Activated naive CD4-positive, alpha-beta T cell treated with anti-CD3 and anti-CD28 coated beads for 36 hours (primary cell): ENCODE measurements around the gene MT1H. TPM values are rescaled to one million over a fixed set of nuclear protein-coding genes. Genes with fewer than 3 reads are reported as not detected.

Experiments
- CTCF ChIA-PET: fragments of 350-600 bp; sonication (Branson Sonifier 250); formaldehyde crosslinking; loops from one replicate; lab custom pipeline; 2021; ENCODE audit warnings: antibody characterized with exemption; lab: Charles Lee
- DNase-seq: peaks from one replicate; pipeline ENCODE4 v3.0.0-alpha.2; 2020
- H3K27ac Mint-ChIP-seq: one replicate; pipeline ENCODE4 v1.8.0; 2021; ENCODE audit warnings: mild to moderate bottlenecking, mixed read lengths
- H3K27me3 Mint-ChIP-seq: one replicate; pipeline ENCODE4 v1.8.0; 2021; ENCODE audit warnings: low read depth, mixed read lengths
- H3K36me3 Mint-ChIP-seq: one replicate; pipeline ENCODE4 v1.8.0; 2021; ENCODE audit warnings: low read depth, mixed read lengths
- H3K4me1 Mint-ChIP-seq: one replicate; pipeline ENCODE4 v1.8.0; 2021; ENCODE audit warnings: low read depth, mixed read lengths
- H3K4me3 Mint-ChIP-seq: one replicate; pipeline ENCODE4 v1.8.0; 2021; ENCODE audit warnings: mild to moderate bottlenecking, moderate library complexity, mixed read lengths
- H3K9me3 Mint-ChIP-seq: one replicate; pipeline ENCODE4 v1.8.0; 2021; ENCODE audit warnings: mixed read lengths
- intact Hi-C: fragments of 100-400 bp; cut with micrococcal nuclease; formaldehyde crosslinking; loops from one replicate; pipeline ENCODE4 v1.15.1; 2023
- total RNA-seq, 2 experiments: library from RNA; stranded (reverse); gene quantifications; one replicate each; pipeline ENCODE4 v1.2.3, GENCODE V29; 2021

Gene MT1H
- total RNA-seq, 2 experiments from 2014 or later, result 5.4 to 7.4 TPM

DNA sequence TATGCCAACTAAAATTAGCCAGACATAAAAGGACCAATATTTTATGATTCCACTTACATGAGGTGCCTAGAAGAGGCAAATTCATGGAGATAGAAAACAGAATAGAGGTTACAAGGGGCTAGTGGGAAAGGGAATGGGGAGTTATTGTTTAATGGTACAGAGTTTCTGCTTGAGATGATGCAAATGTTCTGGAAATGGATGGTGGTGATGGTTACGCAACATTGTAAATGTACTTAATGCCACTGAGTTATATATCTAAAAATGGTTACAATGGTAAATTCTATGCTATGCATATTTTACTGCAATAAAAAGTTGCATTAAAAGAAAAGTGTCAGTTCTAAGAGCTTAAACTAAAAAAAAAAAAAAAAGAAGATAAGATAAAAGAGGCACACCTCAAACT, 30.6 kb downstream of the MT1H start:
- Mint-ChIP-seq H3K27ac (no peak overlapping the region), H3K9me3 (no peaks in the 10 kb centered on the region), H3K4me3 (no peak overlapping the region), H3K27me3 (no peaks in the 10 kb centered on the region), H3K4me1 (peaks cover 4% of the 10 kb centered on the region), H3K36me3 (no peaks in the 10 kb centered on the region)
- no peak for DNase-seq
- intact Hi-C loops, result loop anchor here (5.0 to 10.0 kb wide), 3 partner anchors 43 to 755 kb away; partner anchors contain the start of gene MT1F
- CTCF ChIA-PET, result interaction anchor here (1.9 to 4.8 kb wide), 8 partner anchors 24 to 126 kb away, joined by 5 to 126 read pairs (median 12); partner anchors contain the start of gene MT1F

DNA sequence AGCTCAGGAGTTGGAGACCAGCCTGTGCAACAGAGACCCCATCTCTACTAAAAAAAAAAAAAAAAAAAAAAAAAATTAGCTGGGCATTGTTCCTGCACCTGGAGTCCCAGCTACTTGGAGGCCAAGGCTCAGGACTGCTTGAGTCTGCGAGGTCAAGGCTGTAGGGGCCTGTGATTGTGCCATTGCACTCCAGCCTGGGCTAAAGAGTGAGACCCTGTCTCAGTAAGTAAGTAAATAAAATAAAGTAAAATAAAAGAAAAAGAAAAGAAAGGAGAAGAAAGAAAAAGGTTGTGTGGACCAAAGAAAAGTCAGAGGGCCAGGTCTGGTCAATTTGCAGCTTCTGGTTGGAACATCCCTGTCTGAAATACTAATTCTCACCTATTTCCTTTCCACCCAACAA, 31.0 kb downstream of the MT1H start:
- no peak for DNase-seq
- H3K27ac Mint-ChIP-seq, result no peak overlapping the region
- no peaks in the 10 kb centered on the region for H3K27me3 Mint-ChIP-seq
- H3K9me3 Mint-ChIP-seq, result no peaks in the 10 kb centered on the region
- peaks cover 4% of the 10 kb centered on the region for H3K4me1 Mint-ChIP-seq
- H3K4me3 Mint-ChIP-seq, result no peak overlapping the region
- CTCF ChIA-PET, result interaction anchor here (1.4 to 4.8 kb wide), 13 partner anchors 11 to 187 kb away, joined by 3 to 126 read pairs (median 12); partner anchors contain the start of gene MT1F
- intact Hi-C loops, result loop anchor here (5.0 to 10.0 kb wide), 3 partner anchors 43 to 756 kb away; partner anchors contain the start of gene MT1F
- no peaks in the 10 kb centered on the region for H3K36me3 Mint-ChIP-seq

- intact Hi-C loops, result loop anchor here (5.0 to 10.0 kb wide), 3 partner anchors 44 to 757 kb away; partner anchors contain the start of gene MT1F
- no peak for DNase-seq
- Mint-ChIP-seq H3K4me1 (peaks cover 4% of the 10 kb centered on the region), H3K36me3 (no peaks in the 10 kb centered on the region), H3K4me3 (no peak overlapping the region), H3K9me3 (no peaks in the 10 kb centered on the region), H3K27ac (no peak overlapping the region), H3K27me3 (no peaks in the 10 kb centered on the region)
- CTCF ChIA-PET, result interaction anchor here (0.7 to 4.8 kb wide), 52 partner anchors 9 to 843 kb away, joined by 3 to 126 read pairs (median 5); partner anchors contain the start of genes BBS2, MT1E, MT1F and MT1X
These were observed 31.9 kb downstream of the MT1H start for GRCh38 chr16:56701534-56701933.

DNA sequence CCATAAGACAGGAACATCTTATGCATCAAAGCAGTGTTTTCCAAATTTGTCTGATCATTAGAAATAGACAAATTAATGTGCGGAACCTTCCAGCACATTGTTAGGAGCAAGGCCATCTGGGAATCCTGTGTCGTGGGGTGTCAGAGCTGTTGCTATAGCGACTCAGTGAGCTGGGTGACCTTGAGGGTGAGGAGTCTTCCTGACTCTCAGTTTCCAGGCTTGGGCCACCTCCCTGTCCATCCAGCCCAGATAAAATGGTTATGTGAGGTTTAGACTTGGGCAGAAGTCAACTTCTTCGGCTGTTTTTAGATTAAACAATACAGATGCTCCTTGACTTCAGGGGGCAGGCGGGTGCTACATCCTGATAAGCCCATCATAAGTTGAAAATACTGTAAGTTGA, 33.2 kb downstream of the MT1H start:
- DNase-seq, result no peak
- no peaks in the 10 kb centered on the region for H3K36me3 Mint-ChIP-seq
- intact Hi-C loops, result loop anchor here (1.0 to 10.0 kb wide), 10 partner anchors 20 to 758 kb away; partner anchors contain the start of genes MT1F, MT1X and MT2A

GRCh38 chr16:56708525-56709442, 39.2 kb downstream of the MT1H start:
- Mint-ChIP-seq H3K27me3 (no peaks in the 10 kb centered on the region), H3K4me1 (peaks cover 20% of the 10 kb centered on the region), H3K27ac (peak overlapping the region; percentile 14), H3K36me3 (no peaks in the 10 kb centered on the region), H3K4me3 (peak overlapping the region; percentile 6), H3K9me3 (no peaks in the 10 kb centered on the region)
- CTCF ChIA-PET, result interaction anchor here (1.0 to 3.2 kb wide), 5 partner anchors 12 to 132 kb away, joined by 3 to 21 read pairs (median 3); no protein-coding TSS in a partner anchor
- intact Hi-C loops, result loop anchor here (10.0 kb wide), 1 partner anchor 764 kb away; no protein-coding TSS in a partner anchor
- peak; percentile 38 for DNase-seq

More for the DNA sequence above, 33.2 kb downstream of the MT1H start:
- CTCF ChIA-PET, result interaction anchor here (0.7 to 4.8 kb wide), 31 partner anchors 10 to 624 kb away, joined by 3 to 126 read pairs (median 5); partner anchors contain the start of genes MT1E, MT1X and MT2A
- no peaks in the 10 kb centered on the region for H3K27me3 Mint-ChIP-seq
- no peak overlapping the region for H3K4me3 Mint-ChIP-seq
- H3K4me1 Mint-ChIP-seq, result peaks cover 4% of the 10 kb centered on the region
- H3K27ac Mint-ChIP-seq, result no peak overlapping the region
- H3K9me3 Mint-ChIP-seq, result no peaks in the 10 kb centered on the region

GRCh38 chr16:56709443-56710040, 39.9 kb downstream of the MT1H start:
- intact Hi-C loops, result loop anchor here (10.0 kb wide), 1 partner anchor 765 kb away; no protein-coding TSS in a partner anchor
- Mint-ChIP-seq H3K4me3 (no peak overlapping the region), H3K36me3 (no peaks in the 10 kb centered on the region), H3K4me1 (peaks cover 20% of the 10 kb centered on the region), H3K9me3 (no peaks in the 10 kb centered on the region), H3K27me3 (no peaks in the 10 kb centered on the region), H3K27ac (no peak overlapping the region)
- CTCF ChIA-PET, result interaction anchor here (3.2 kb wide), 1 partner anchor 133 kb away, joined by 21 read pairs; no protein-coding TSS in a partner anchor
- no peak for DNase-seq

DNA sequence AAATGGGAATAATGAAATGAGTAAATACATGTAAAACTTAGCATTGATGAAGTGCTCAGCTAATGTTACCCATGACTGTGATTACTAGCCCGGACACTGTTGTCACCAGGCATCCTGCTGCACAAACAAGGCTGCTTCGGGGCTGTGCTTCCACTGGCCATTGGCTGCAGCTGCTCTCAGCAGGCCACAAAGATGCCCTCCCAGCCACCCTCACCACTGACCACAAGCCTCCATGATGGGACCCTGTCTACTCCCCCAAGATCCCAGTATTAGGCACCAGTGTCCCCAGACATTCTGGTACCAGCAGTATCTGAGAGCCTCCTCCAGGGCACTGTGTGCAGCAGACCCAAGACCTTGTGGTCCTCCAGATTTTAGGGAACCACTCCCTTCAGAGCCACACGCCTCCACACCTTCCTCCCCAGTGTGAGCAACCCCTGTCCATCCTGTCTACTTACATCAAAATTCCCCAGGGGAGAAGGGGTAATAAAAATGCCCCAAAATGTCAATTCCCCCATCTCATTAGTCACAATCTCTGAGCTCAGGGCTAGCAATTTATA, 40.6 kb downstream of the MT1H start:
- intact Hi-C loops, result no loop called here
- DNase-seq, result no peak
- H3K4me3 Mint-ChIP-seq, result no peak overlapping the region
- H3K4me1 Mint-ChIP-seq, result peaks cover 20% of the 10 kb centered on the region
- H3K27ac Mint-ChIP-seq, result no peak overlapping the region
- H3K27me3 Mint-ChIP-seq, result no peaks in the 10 kb centered on the region
- H3K9me3 Mint-ChIP-seq, result no peaks in the 10 kb centered on the region
- CTCF ChIA-PET, result no interaction called here
- no peaks in the 10 kb centered on the region for H3K36me3 Mint-ChIP-seq

DNA sequence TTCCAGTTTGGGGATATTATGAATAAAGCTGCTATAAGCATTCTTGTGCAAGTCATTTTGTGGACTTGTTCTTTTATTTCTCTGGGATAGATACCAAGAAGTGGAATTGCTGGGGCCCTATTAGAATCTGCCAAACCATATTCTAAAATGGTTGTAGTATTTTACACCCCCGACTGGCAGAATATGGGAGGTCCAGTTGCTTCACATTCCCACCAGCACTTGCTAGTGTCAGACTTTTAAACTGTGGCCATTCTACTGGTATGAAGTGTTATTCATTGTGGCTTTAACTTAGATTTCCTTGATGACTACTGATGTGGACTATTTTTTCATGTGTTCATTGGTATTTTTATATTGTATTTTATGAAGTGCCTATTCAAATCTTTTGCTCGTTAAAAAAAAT, 42.2 kb downstream of the MT1H start:
- Mint-ChIP-seq H3K27ac (no peak overlapping the region), H3K9me3 (no peaks in the 10 kb centered on the region), H3K4me1 (peaks cover 20% of the 10 kb centered on the region), H3K4me3 (no peak overlapping the region), H3K27me3 (no peaks in the 10 kb centered on the region), H3K36me3 (no peaks in the 10 kb centered on the region)
- intact Hi-C loops, result no loop called here
- CTCF ChIA-PET, result no interaction called here
- DNase-seq, result no peak

DNA sequence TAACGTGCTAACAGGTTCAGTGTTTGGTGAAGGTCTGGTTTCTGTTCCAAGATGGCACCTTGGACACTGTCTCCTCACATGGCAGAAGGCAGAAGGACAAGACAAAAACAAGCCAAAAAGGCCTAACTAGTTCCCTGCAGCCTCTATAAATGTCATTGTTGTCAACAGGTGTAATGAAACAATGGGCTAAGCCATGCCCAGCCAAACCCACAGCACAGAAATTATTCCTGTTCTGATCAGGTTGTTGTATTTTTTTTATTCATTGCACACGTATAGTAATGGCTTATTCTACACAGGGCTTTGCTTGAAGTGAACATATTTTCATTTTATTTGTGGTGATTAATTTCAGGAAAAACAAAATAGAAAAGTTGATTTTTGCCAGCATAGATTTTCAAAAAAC, 44.2 kb downstream of the MT1H start:
- no peak overlapping the region for H3K27ac Mint-ChIP-seq
- CTCF ChIA-PET, result no interaction called here
- H3K36me3 Mint-ChIP-seq, result no peaks in the 10 kb centered on the region
- no peaks in the 10 kb centered on the region for H3K9me3 Mint-ChIP-seq
- intact Hi-C loops, result no loop called here
- H3K4me3 Mint-ChIP-seq, result no peak overlapping the region
- DNase-seq, result no peak
- no peaks in the 10 kb centered on the region for H3K27me3 Mint-ChIP-seq
- peaks cover 13% of the 10 kb centered on the region for H3K4me1 Mint-ChIP-seq

DNA sequence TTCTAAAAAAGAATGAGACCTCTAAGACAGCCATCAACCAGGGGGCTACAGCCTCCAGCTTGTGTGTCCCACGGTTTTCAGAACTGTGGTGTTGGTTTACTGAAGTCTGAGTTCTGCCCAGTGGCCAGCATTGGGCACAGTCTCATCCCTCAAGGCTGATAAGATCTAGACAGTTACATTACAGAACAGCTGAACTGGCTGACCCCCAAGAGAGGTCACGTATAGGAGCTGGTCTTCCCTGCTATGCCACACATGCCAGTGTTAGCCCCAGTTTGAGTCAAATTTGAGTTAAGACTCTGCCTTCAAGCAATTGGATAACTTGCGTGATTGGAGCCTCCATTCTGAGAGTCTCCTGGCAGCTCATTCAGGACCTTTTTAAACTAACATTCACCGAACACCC, 45.5 kb downstream of the MT1H start:
- Mint-ChIP-seq H3K9me3 (no peaks in the 10 kb centered on the region), H3K36me3 (no peaks in the 10 kb centered on the region), H3K27ac (no peak overlapping the region), H3K27me3 (no peaks in the 10 kb centered on the region), H3K4me1 (peaks cover under 1% of the 10 kb centered on the region), H3K4me3 (no peak overlapping the region)
- CTCF ChIA-PET, result interaction anchor here (0.6 kb wide), 1 partner anchor 317 kb away, joined by 3 read pairs; no protein-coding TSS in a partner anchor
- intact Hi-C loops, result no loop called here
- DNase-seq, result no peak

GRCh38 chr16:56716761-56717160, 47.1 kb downstream of the MT1H start:
- Mint-ChIP-seq H3K4me3 (no peak overlapping the region), H3K36me3 (no peaks in the 10 kb centered on the region), H3K9me3 (no peaks in the 10 kb centered on the region), H3K4me1 (no peaks in the 10 kb centered on the region), H3K27me3 (no peaks in the 10 kb centered on the region), H3K27ac (no peak overlapping the region)
- intact Hi-C loops, result no loop called here
- CTCF ChIA-PET, result interaction anchor here (1.8 kb wide), 1 partner anchor 140 kb away, joined by 4 read pairs; no protein-coding TSS in a partner anchor
- DNase-seq, result no peak
